Right lobe of liver (tissue), 4 donors: ENCODE measurements around the gene AKR1B15.

ENCODE experiments used
- CTCF ChIP-seq, 4 donors: fragments of 200-600 bp in 3 of 4; fragments of 450-650 bp in 1 of 4; IDR thresholded peaks; one replicate each; pipeline versions ENCODE4 v1.5.1 to v1.8.0; 2016 to 2022; ENCODE audit warnings: antibody characterized with exemption in 4 of 4, mild to moderate bottlenecking in 2 of 4
- POLR2A ChIP-seq: fragments of 450-650 bp; IDR thresholded peaks from one replicate; pipeline ENCODE4 v1.6.1; 2017; ENCODE audit warnings: antibody characterized with exemption, mild to moderate bottlenecking
- donor health status: DM: no; HTN: no; CAD: no.
- donor health status: DM: no; HTN: no; CAD: no.
- donor health status: DM: no; HTN: yes; CAD: no.

- TF ChIP-seq CTCF (IDR thresholded peaks at IDR 0.05), result no peak
- no peak for TF ChIP-seq POLR2A
These were observed 73.5 kb downstream of the AKR1B15 start for GRCh38 chr7:134622303-134622995.
